Measurements from ENCODE around the gene DNAJB7. TPM values are rescaled to one million over a fixed set of nuclear protein-coding genes. Genes with fewer than 3 reads are reported as not detected.

The DNAJB7 gene
- polyA plus RNA-seq, 1 donor (not counting 4 experiments of a cell fraction or from before 2014, with no cell fraction given), result not detected

GRCh38 chr22:40894417-40894816, 32.5 kb upstream of the DNAJB7 start:
- no peaks in the 10 kb centered on the region for H4K20me1 ChIP-seq (ENCODE audit: control insufficient read depth, extremely low read depth, insufficient read depth, low read length)
- no peaks in the 10 kb centered on the region for H3K79me2 ChIP-seq (ENCODE audit: control insufficient read depth, insufficient read depth, low read length)
- TF ChIP-seq EZH2 (IDR thresholded peaks at IDR 0.05; ENCODE audit: low read length) (no peak), CTCF (optimal IDR thresholded peaks at IDR 0.05 in 1 of 3, IDR thresholded peaks at IDR 0.05 in 1 of 3, conservative IDR thresholded peaks at IDR 0.05 in 1 of 3; ENCODE audit: extremely low read depth in 1 of 3, insufficient read depth in 2 of 3, low read length in 3 of 3) (no peak)
- no peaks in the 10 kb centered on the region for H3K9me3 ChIP-seq (ENCODE audit: control insufficient read depth, low read depth, low read length)
- H2AFZ ChIP-seq (ENCODE audit: control insufficient read depth, low read length), result no peak overlapping the region
- no peak overlapping the region for H3K27ac ChIP-seq (ENCODE audit: control insufficient read depth, insufficient read depth, low read length)
- no peak overlapping the region for H3K9ac ChIP-seq (ENCODE audit: control insufficient read depth, extremely low read depth, insufficient read depth, low read length)
- H3K9me1 ChIP-seq (ENCODE audit: control insufficient read depth, extremely low read depth, insufficient read depth, low read length), result no peaks in the 10 kb centered on the region
- dilution Hi-C loops (cut with MboI; ENCODE audit: extremely low pct_ligation_motif_present, low sequenced_read_pairs), result no loop called here
- FAIRE-seq (no peak), DNase-seq (ENCODE audit: low read depth, low spot score) (no peak)
- no peak overlapping the region for H3K4me3 ChIP-seq (ENCODE audit: control insufficient read depth in 2 of 3, extremely low read depth in 1 of 3, insufficient read depth in 2 of 3, low read depth in 1 of 3, low read length in 3 of 3)
- no peaks in the 10 kb centered on the region for H3K27me3 ChIP-seq (ENCODE audit: control insufficient read depth, extremely low read depth, insufficient read depth, low read length)
- no peak overlapping the region for H3K4me2 ChIP-seq (ENCODE audit: control insufficient read depth, extremely low read depth, insufficient read depth, low read depth, low read length)
- H3K4me1 ChIP-seq (ENCODE audit: control insufficient read depth, extremely low read depth, insufficient read depth, low read length), result peaks cover 3% of the 10 kb centered on the region
- H3K36me3 ChIP-seq (ENCODE audit: control insufficient read depth in 2 of 2, extremely low read depth in 1 of 2, insufficient read depth in 2 of 2, low read length in 2 of 2), result peaks cover 0 to 3% of the 10 kb centered on the region in 2 experiments

- Histone ChIP-seq H3K9ac (ENCODE audit: control insufficient read depth, extremely low read depth, insufficient read depth, low read length) (no peak overlapping the region), H3K4me1 (ENCODE audit: control insufficient read depth, extremely low read depth, insufficient read depth, low read length) (peaks cover 12% of the 10 kb centered on the region), H3K4me2 (ENCODE audit: control insufficient read depth, extremely low read depth, insufficient read depth, low read depth, low read length) (no peak overlapping the region), H4K20me1 (ENCODE audit: control insufficient read depth, extremely low read depth, insufficient read depth, low read length) (no peaks in the 10 kb centered on the region), H3K27me3 (ENCODE audit: control insufficient read depth, extremely low read depth, insufficient read depth, low read length) (no peaks in the 10 kb centered on the region), H3K36me3 (ENCODE audit: control insufficient read depth in 2 of 2, extremely low read depth in 1 of 2, insufficient read depth in 2 of 2, low read length in 2 of 2) (peaks cover 4 to 5% of the 10 kb centered on the region in 2 experiments), H3K79me2 (ENCODE audit: control insufficient read depth, insufficient read depth, low read length) (no peaks in the 10 kb centered on the region), H2AFZ (ENCODE audit: control insufficient read depth, low read length) (no peak overlapping the region), H3K27ac (ENCODE audit: control insufficient read depth, insufficient read depth, low read length) (no peak overlapping the region), H3K9me3 (ENCODE audit: control insufficient read depth, low read depth, low read length) (no peaks in the 10 kb centered on the region), H3K4me3 (ENCODE audit: control insufficient read depth in 2 of 3, extremely low read depth in 1 of 3, insufficient read depth in 2 of 3, low read depth in 1 of 3, low read length in 3 of 3) (no peak overlapping the region), H3K9me1 (ENCODE audit: control insufficient read depth, extremely low read depth, insufficient read depth, low read length) (no peaks in the 10 kb centered on the region)
- no peak for TF ChIP-seq CTCF (optimal IDR thresholded peaks at IDR 0.05 in 1 of 3, IDR thresholded peaks at IDR 0.05 in 1 of 3, conservative IDR thresholded peaks at IDR 0.05 in 1 of 3; ENCODE audit: extremely low read depth in 1 of 3, insufficient read depth in 2 of 3, low read length in 3 of 3)
- DNase-seq (ENCODE audit: low read depth, low spot score) (no peak), FAIRE-seq (no peak)
- dilution Hi-C loops (cut with MboI; ENCODE audit: extremely low pct_ligation_motif_present, low sequenced_read_pairs), result no loop called here
Observed at GRCh38 chr22:40890881-40891280, 29.0 kb upstream of the DNAJB7 start.
